Hepatocyte (in vitro differentiated cells): ENCODE data around the gene IRAG1. TPM values are rescaled to one million over a fixed set of nuclear protein-coding genes. Genes with fewer than 3 reads are reported as not detected.

Experiments
- DNase-seq: peaks from one replicate; pipeline ENCODE4 v3.0.0-alpha.2; 2016; ENCODE audit warnings: low spot score
- H2AFZ ChIP-seq: fragments of 200-600 bp; sonication (generic); 2 replicates; pipeline ENCODE4 v1.6.0; 2016; ENCODE audit warnings: antibody characterized with exemption, mild to moderate bottlenecking
- H3K27ac ChIP-seq: fragments of 200-600 bp; sonication (generic); 2 replicates; pipeline ENCODE4 v1.5.1; 2016; ENCODE audit warnings: mild to moderate bottlenecking
- H3K27me3 ChIP-seq: fragments of 200-600 bp; sonication (generic); 2 replicates; pipeline ENCODE4 v1.6.1; 2016
- H3K36me3 ChIP-seq: fragments of 200-600 bp; sonication (generic); replicated peaks from 2 replicates; pipeline ENCODE4 v1.5.1; 2016; ENCODE audit warnings: low read depth; ENCODE audit not compliant: insufficient read depth
- H3K4me1 ChIP-seq: fragments of 200-600 bp; sonication (generic); 2 replicates; pipeline ENCODE4 v1.5.1; 2016; ENCODE audit warnings: mild to moderate bottlenecking, moderate library complexity; ENCODE audit not compliant: insufficient read depth
- H3K4me2 ChIP-seq: fragments of 200-600 bp; sonication (generic); 2 replicates; pipeline ENCODE4 v1.6.0; 2016
- H3K4me3 ChIP-seq: fragments of 200-600 bp; sonication (generic); 2 replicates; pipeline ENCODE4 v1.5.1; 2016; ENCODE audit warnings: mild to moderate bottlenecking
- H3K79me2 ChIP-seq: fragments of 200-600 bp; sonication (generic); 2 replicates; pipeline ENCODE4 v1.6.0; 2017; ENCODE audit warnings: mild to moderate bottlenecking
- H3K9me2 ChIP-seq: fragments of 200-600 bp; sonication (generic); replicated peaks from 2 replicates; pipeline ENCODE4 v1.6.0; 2017; ENCODE audit warnings: mild to moderate bottlenecking; ENCODE audit not compliant: insufficient read depth
- H3K9me3 ChIP-seq: fragments of 200-600 bp; sonication (generic); 2 replicates; pipeline ENCODE4 v1.5.1; 2016; ENCODE audit warnings: low read depth, mild to moderate bottlenecking
- H4K20me1 ChIP-seq: fragments of 200-600 bp; sonication (generic); 2 replicates; pipeline ENCODE4 v1.6.0; 2016; ENCODE audit warnings: mild to moderate bottlenecking; ENCODE audit not compliant: insufficient read depth, poor library complexity, severe bottlenecking
- EZH2 ChIP-seq: fragments of 200-600 bp; sonication (generic); IDR thresholded peaks from 2 replicates; pipeline ENCODE4 v1.6.1; 2016; ENCODE audit warnings: antibody characterized with exemption, mild to moderate bottlenecking, borderline replicate concordance
- EZH2phosphoT487 ChIP-seq: fragments of 200-600 bp; sonication (generic); IDR thresholded peaks from one replicate; pipeline ENCODE4 v1.6.1; 2018; ENCODE audit warnings: antibody characterized with exemption, mild to moderate bottlenecking, low read depth, moderate library complexity; ENCODE audit not compliant: unreplicated experiment, severe bottlenecking
- WGBS: methylation state at CpG from one replicate; pipeline ENCODE4 v1.1.6; 2016; ENCODE audit warnings: low lambda C conversion rate; ENCODE audit errors: missing lambda C conversion rate; 5-methylcytosine and 5-hydroxymethylcytosine counted together
- polyA plus RNA-seq: library from polyadenylated mRNA; unstranded; fragments of >200 nt; fragmentation: Nextera tagmentation; extraction: Ambion mirVana; gene quantifications from 2 replicates; pipeline ENCODE4 v1.2.1, GENCODE V29; 2016
- total RNA-seq: library from RNA; depleted of rRNA; stranded (reverse); fragments of >200 nt; gene quantifications from 2 replicates; pipeline ENCODE4 v1.2.3, GENCODE V29; 2014
- TF ChIP-seq, protein P1 (sequence below): fragments of 200-600 bp; sonication (generic); IDR thresholded peaks from 2 replicates; pipeline ENCODE4 v1.5.1; 2016; ENCODE audit warnings: antibody characterized with exemption, mild to moderate bottlenecking; ENCODE audit not compliant: poor library complexity

IRAG1 gene
- total and polyA plus RNA-seq, 2 experiments from 2014 or later, result 3.1 to 5.7 TPM

GRCh38 chr11:10699072-10699471, 5.5 kb upstream of the IRAG1 start:
- Histone ChIP-seq H3K9me3 (no peaks in the 10 kb centered on the region), H3K4me2 (no peak overlapping the region), H3K79me2 (no peaks in the 10 kb centered on the region), H3K27me3 (no peaks in the 10 kb centered on the region), H4K20me1 (no peaks in the 10 kb centered on the region), H3K4me1 (no peaks in the 10 kb centered on the region), H3K9me2 (no peaks in the 10 kb centered on the region), H3K4me3 (no peak overlapping the region), H3K36me3 (no peaks in the 10 kb centered on the region), H2AFZ (no peak overlapping the region), H3K27ac (no peak overlapping the region)
- TF ChIP-seq, protein P1, sequence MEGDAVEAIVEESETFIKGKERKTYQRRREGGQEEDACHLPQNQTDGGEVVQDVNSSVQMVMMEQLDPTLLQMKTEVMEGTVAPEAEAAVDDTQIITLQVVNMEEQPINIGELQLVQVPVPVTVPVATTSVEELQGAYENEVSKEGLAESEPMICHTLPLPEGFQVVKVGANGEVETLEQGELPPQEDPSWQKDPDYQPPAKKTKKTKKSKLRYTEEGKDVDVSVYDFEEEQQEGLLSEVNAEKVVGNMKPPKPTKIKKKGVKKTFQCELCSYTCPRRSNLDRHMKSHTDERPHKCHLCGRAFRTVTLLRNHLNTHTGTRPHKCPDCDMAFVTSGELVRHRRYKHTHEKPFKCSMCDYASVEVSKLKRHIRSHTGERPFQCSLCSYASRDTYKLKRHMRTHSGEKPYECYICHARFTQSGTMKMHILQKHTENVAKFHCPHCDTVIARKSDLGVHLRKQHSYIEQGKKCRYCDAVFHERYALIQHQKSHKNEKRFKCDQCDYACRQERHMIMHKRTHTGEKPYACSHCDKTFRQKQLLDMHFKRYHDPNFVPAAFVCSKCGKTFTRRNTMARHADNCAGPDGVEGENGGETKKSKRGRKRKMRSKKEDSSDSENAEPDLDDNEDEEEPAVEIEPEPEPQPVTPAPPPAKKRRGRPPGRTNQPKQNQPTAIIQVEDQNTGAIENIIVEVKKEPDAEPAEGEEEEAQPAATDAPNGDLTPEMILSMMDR, result no peak
- TF ChIP-seq EZH2phosphoT487, result no peak
- TF ChIP-seq EZH2, result no peak
- WGBS, result 100% methylated on average over 3 of the region's 3 CpGs
- DNase-seq, result no peak

DNA sequence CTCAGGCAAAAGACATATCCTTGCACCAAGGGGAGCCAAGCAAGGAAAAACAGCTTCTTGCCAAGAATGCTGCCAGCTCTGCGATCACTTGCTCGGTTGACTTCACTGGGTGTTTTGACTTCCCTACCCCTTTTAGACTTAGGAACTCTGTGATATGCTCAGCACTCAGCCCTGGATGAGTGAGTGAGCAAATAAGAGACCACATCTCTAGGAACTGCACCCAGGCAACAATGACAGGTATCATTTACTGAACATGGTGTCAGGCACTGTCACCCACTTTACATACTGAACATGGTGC, 3.7 kb upstream of the IRAG1 start:
- Histone ChIP-seq H3K27me3 (no peaks in the 10 kb centered on the region), H3K79me2 (no peaks in the 10 kb centered on the region), H3K4me2 (no peak overlapping the region), H4K20me1 (no peaks in the 10 kb centered on the region), H3K4me3 (no peak overlapping the region), H3K4me1 (no peaks in the 10 kb centered on the region), H3K9me2 (no peaks in the 10 kb centered on the region), H2AFZ (no peak overlapping the region), H3K27ac (no peak overlapping the region), H3K36me3 (no peaks in the 10 kb centered on the region), H3K9me3 (no peaks in the 10 kb centered on the region)
- TF ChIP-seq, protein P1, result no peak
- no peak for TF ChIP-seq EZH2
- TF ChIP-seq EZH2phosphoT487, result no peak
- WGBS, result 81% methylated on average over 2 of the region's 2 CpGs
- no peak for DNase-seq

DNA sequence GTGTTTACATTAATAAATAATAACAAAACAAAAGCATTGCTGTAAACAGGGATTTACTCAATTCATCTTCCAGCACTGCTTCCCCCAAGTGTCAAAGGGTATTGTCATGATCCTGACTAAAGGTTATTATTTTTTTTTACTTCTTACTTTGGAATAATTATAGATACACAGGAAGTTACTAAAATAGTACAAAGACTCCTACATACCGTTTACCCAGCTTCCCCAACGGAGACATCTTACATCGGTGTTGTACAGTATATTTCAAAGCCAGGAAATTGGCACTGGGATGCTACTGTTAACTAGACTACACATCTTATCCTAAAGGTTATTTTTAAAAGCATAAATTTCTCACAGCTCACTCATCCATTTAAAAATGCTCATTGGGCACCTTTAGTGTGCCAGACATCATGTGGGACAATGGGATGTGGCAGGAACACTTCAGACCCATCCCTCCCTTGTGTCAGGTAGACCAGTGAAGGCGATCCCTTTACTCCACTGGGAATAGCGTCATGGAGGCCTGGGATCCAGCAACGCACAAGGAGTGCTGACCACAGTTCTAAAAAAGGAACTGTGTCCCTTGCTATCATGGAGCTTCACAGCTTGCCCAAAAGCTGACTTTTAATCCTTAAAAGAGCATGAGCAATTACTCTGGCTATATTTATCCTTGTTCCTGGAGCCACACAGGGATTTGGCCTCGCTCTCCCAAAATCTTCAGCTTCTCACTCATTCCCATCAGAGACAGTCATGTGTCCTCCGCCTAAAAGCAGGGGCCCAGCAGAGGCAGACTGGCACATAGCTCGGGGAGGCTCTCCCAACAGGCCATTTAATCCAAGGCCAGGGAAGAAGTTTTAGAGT, 3.1 kb upstream of the IRAG1 start:
- H3K4me2 ChIP-seq, result no peak overlapping the region
- 94% methylated on average over 9 of the region's 9 CpGs for WGBS
- H3K4me1 ChIP-seq, result no peaks in the 10 kb centered on the region
- H3K9me3 ChIP-seq, result no peaks in the 10 kb centered on the region
- H3K27ac ChIP-seq, result no peak overlapping the region
- no peaks in the 10 kb centered on the region for H3K9me2 ChIP-seq
- TF ChIP-seq EZH2phosphoT487 (no peak), EZH2 (no peak)
- TF ChIP-seq, protein P1, result no peak
- no peak for DNase-seq
- H3K79me2 ChIP-seq, result no peaks in the 10 kb centered on the region
- H4K20me1 ChIP-seq, result no peaks in the 10 kb centered on the region
- H3K27me3 ChIP-seq, result no peaks in the 10 kb centered on the region
- H2AFZ ChIP-seq, result no peak overlapping the region
- H3K4me3 ChIP-seq, result no peak overlapping the region
- no peaks in the 10 kb centered on the region for H3K36me3 ChIP-seq
